Activated naive CD4-positive, alpha-beta T cell treated with anti-CD3 and anti-CD28 coated beads for 36 hours (primary cell): Measurements from ENCODE around the gene SIGLEC11. TPM values are rescaled to one million over a fixed set of nuclear protein-coding genes. Genes with fewer than 3 reads are reported as not detected.

Source experiments
- total RNA-seq, 2 experiments: library from RNA; stranded (reverse); gene quantifications; one replicate each; pipeline ENCODE4 v1.2.3, GENCODE V29; 2021

The SIGLEC11 gene
- total RNA-seq, 2 experiments from 2014 or later = not detected

Other genes starting within 250 kb of the SIGLEC11 start
- under 1 TPM; 0.57 to 0.72 TPM for gene TSKS, start 197.9 kb downstream of the SIGLEC11 start, total RNA-seq
- gene AP2A1, start 194.2 kb downstream of the SIGLEC11 start, total RNA-seq = 10 to 100 TPM; 87.7 to 88.3 TPM
- gene FUZ, start 147.9 kb downstream of the SIGLEC11 start, total RNA-seq = 10 to 100 TPM; 14.5 to 14.9 TPM
- 10 to 100 TPM; 32.4 to 39.2 TPM for gene MED25, start 142.9 kb downstream of the SIGLEC11 start, total RNA-seq
- gene PTOV1, start 110.0 kb downstream of the SIGLEC11 start, total RNA-seq = 10 to 100 TPM; 66.0 to 68.0 TPM
- 10 to 100 TPM; 64.4 to 65.9 TPM for gene PNKP, start 93.6 kb downstream of the SIGLEC11 start, total RNA-seq
- 10 to 100 TPM; 13.3 to 14.2 TPM for gene AKT1S1, start 83.8 kb downstream of the SIGLEC11 start, total RNA-seq
- gene TBC1D17, start 83.5 kb downstream of the SIGLEC11 start, total RNA-seq = 10 to 100 TPM; 29.8 to 32.4 TPM
- gene IL4I1, start 64.3 kb downstream of the SIGLEC11 start, total RNA-seq = 1 to 10 TPM; 7.2 to 7.5 TPM
- 1 to 10 TPM; 8.0 to 8.8 TPM for gene ATF5, start 32.0 kb downstream of the SIGLEC11 start, total RNA-seq
- 10 to 100 TPM; 89.2 to 92.5 TPM for gene NUP62, start 31.7 kb downstream of the SIGLEC11 start, total RNA-seq
- gene VRK3, start 64.2 kb upstream of the SIGLEC11 start, total RNA-seq = 10 to 100 TPM; 45.7 to 54.3 TPM
- gene ZNF473, start 64.8 kb upstream of the SIGLEC11 start, total RNA-seq = 10 to 100 TPM; 13.1 to 13.6 TPM
- gene IZUMO2, start 202.1 kb upstream of the SIGLEC11 start, total RNA-seq = not detected
- gene MYH14, start 242.4 kb upstream of the SIGLEC11 start, total RNA-seq = not detected